ENCODE data around the gene USP30. TPM values are rescaled to one million over a fixed set of nuclear protein-coding genes. Genes with fewer than 3 reads are reported as not detected.

USP30 gene
- total RNA-seq, 4 donors from 2014 or later = 22.8 to 43.9 (median 26.0) TPM

- 89% methylated on average over 5 of the region's 7 CpGs for WGBS
- H3K4me3 ChIP-seq = no peak overlapping the region
- no peaks in the 10 kb centered on the region for H3K9me3 ChIP-seq
- peaks cover 24% of the 10 kb centered on the region for H3K4me1 ChIP-seq
- H3K27ac ChIP-seq = no peak overlapping the region
- no peak for DNase-seq (ENCODE audit: low spot score in 2 of 2)
- no peaks in the 10 kb centered on the region for H3K27me3 ChIP-seq
- no peak for TF ChIP-seq POLR2AphosphoS5 (IDR thresholded peaks at IDR 0.05)
- TF ChIP-seq CTCF (IDR thresholded peaks at IDR 0.05) = no peak
- TF ChIP-seq POLR2A (IDR thresholded peaks at IDR 0.05) = no peak
- no peak for TF ChIP-seq EP300 (IDR thresholded peaks at IDR 0.05)
- peaks cover 61% of the 10 kb centered on the region for H3K36me3 ChIP-seq
Measured at GRCh38 chr12:109089683-109090082, 37.3 kb downstream of the USP30 start.

- Histone ChIP-seq H3K9me3 (no peaks in the 10 kb centered on the region), H3K27me3 (no peaks in the 10 kb centered on the region), H3K4me1 (peaks cover 30% of the 10 kb centered on the region), H3K27ac (peak overlapping the region; percentile 62), H3K4me3 (peak overlapping the region; percentile 56), H3K36me3 (peaks cover 33% of the 10 kb centered on the region)
- peak in 1 of 2 donors; percentile 57 for DNase-seq (ENCODE audit: low spot score in 2 of 2)
- TF ChIP-seq POLR2AphosphoS5 (IDR thresholded peaks at IDR 0.05) (no peak), CTCF (IDR thresholded peaks at IDR 0.05) (no peak), EP300 (IDR thresholded peaks at IDR 0.05) (no peak), POLR2A (IDR thresholded peaks at IDR 0.05) (no peak)
- 43% methylated on average over 6 of the region's 6 CpGs for WGBS
Measured at GRCh38 chr12:109092497-109093021, 40.2 kb downstream of the USP30 start.

DNA sequence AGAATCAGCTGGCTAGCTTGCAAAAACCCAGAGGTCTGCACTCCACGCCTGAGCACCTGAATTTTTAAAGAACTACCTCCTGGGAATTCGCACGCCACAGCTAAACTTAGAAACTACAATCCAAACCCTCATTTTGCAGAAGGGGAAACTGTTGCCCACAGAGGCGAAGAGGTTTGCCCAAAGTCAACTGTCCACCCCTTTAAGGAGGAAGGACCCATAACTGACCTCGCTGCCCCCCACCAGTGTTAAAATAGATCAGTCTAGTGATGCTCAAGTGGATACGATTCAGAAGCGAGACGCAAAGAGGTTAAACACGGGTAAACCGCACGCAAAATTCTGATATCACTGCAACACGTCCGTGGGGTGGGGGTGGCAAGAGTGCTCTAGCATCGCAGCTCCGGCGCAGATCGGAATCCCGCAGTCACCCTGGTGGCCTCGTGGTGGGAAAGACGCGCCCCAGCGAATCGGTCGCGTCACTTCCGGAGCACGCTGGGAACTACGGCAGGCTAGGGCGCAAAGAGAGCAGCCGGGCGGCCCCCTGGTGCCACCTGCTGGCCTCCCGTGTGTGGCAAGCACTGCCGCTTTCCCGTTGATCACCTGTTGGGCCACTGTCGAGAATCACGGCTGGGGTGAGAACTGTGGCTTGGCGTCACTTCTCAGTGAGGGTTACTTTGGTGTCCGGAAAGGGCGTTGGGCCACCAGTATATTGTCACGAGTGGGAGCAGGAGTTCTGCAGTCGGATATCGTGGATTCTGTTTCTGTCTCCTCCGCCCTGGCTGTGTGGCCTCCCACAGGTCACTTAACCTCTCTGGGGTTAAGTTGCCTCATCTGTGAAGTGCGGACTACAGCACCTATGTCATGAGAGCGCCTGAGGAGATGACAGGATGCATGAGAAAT, 40.9 kb downstream of the USP30 start, which contains the start of gene ALKBH2:
Gene ALKBH2, minus strand, starts transcription at position 451 of the 897 bp plus-strand sequence. CDS start 686 bp downstream, outside the sequence.
- peak; percentile 95 to 96 for DNase-seq (ENCODE audit: low spot score in 2 of 2)
- H3K27me3 ChIP-seq = no peaks in the 10 kb centered on the region
- peaks cover 25% of the 10 kb centered on the region for H3K36me3 ChIP-seq
- H3K4me3 ChIP-seq = peak within 1 kb of the TSS; percentile 56
- H3K4me1 ChIP-seq = peaks cover 32% of the 10 kb centered on the region
- H3K9me3 ChIP-seq = no peaks in the 10 kb centered on the region
- TF ChIP-seq POLR2AphosphoS5 (IDR thresholded peaks at IDR 0.05) (peak in 2 of 3 donors; percentile 94 to 95), CTCF (IDR thresholded peaks at IDR 0.05) (peak; percentile 89 to 99), EP300 (IDR thresholded peaks at IDR 0.05) (no peak), POLR2A (IDR thresholded peaks at IDR 0.05) (peak in 1 of 2 donors; percentile 34)
- 4% methylated on average over 45 of the region's 45 CpGs for WGBS
- H3K27ac ChIP-seq = peak within 1 kb of the TSS; percentile 62

DNA sequence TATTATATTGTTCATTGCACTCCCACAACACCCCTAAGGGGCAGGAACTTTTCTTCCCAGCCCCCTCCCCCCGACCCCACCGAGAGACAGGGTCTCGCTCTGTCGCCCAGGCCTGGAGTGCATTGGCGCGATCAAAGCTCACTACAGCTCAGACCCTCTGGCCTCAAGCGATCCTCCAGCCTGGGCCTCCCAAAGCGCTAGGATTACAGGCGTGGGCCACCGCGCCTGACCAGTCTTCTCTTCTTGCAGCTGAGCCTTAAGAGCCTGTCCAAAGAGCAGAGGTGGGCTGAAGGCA, 44.7 kb downstream of the USP30 start:
- no peak for DNase-seq (ENCODE audit: low spot score in 2 of 2)
- H3K4me1 ChIP-seq = peaks cover 48% of the 10 kb centered on the region

More for the DNA sequence above, 44.7 kb downstream of the USP30 start:
- Histone ChIP-seq H3K36me3 (peaks cover 8% of the 10 kb centered on the region), H3K27ac (no peak overlapping the region), H3K4me3 (peak overlapping the region; percentile 63), H3K9me3 (no peaks in the 10 kb centered on the region), H3K27me3 (no peaks in the 10 kb centered on the region)
- WGBS = 49% methylated on average over 6 of the region's 11 CpGs
- TF ChIP-seq POLR2AphosphoS5 (IDR thresholded peaks at IDR 0.05) = no peak
- no peak for TF ChIP-seq CTCF (IDR thresholded peaks at IDR 0.05)
- TF ChIP-seq POLR2A (IDR thresholded peaks at IDR 0.05) = no peak
- TF ChIP-seq EP300 (IDR thresholded peaks at IDR 0.05) = no peak

All from suprapubic skin (tissue), 4 donors.